GM10847 (cell line): ENCODE data around the gene MCFD2.

ENCODE experiments used
- POLR2A ChIP-seq: IDR thresholded peaks from 2 replicates; pipeline ENCODE4 v1.6.1; 2011; ENCODE audit not compliant: insufficient read length; ENCODE audit errors: extremely low read depth

Gene MCFD2

GRCh38 chr2:46872902-46873603, 42.6 kb downstream of the MCFD2 start:
- TF ChIP-seq POLR2A: no peak

GRCh38 chr2:46871976-46872381, 43.6 kb downstream of the MCFD2 start:
- no peak for TF ChIP-seq POLR2A

- no peak for TF ChIP-seq POLR2A
Measured at GRCh38 chr2:46870051-46870839, 45.4 kb downstream of the MCFD2 start.

GRCh38 chr2:46869621-46870020, 46.0 kb downstream of the MCFD2 start:
- no peak for TF ChIP-seq POLR2A

GRCh38 chr2:46866770-46867246, 48.8 kb downstream of the MCFD2 start:
- no peak for TF ChIP-seq POLR2A

GRCh38 chr2:46865181-46865970, 50.2 kb downstream of the MCFD2 start:
- no peak for TF ChIP-seq POLR2A

- TF ChIP-seq POLR2A: no peak
Measured at GRCh38 chr2:46863882-46864281, 51.7 kb downstream of the MCFD2 start.

GRCh38 chr2:46862514-46862913, 53.1 kb downstream of the MCFD2 start:
- no peak for TF ChIP-seq POLR2A

- no peak for TF ChIP-seq POLR2A
Measured at GRCh38 chr2:46861916-46862315, 53.7 kb downstream of the MCFD2 start.

GRCh38 chr2:46859482-46859881, 56.1 kb downstream of the MCFD2 start:
- TF ChIP-seq POLR2A: no peak

- no peak for TF ChIP-seq POLR2A
Measured at GRCh38 chr2:46858702-46859090, 56.9 kb downstream of the MCFD2 start.

GRCh38 chr2:46857871-46858701, 57.5 kb downstream of the MCFD2 start:
- no peak for TF ChIP-seq POLR2A

GRCh38 chr2:46856336-46856735, 59.3 kb downstream of the MCFD2 start:
- TF ChIP-seq POLR2A: no peak

- no peak for TF ChIP-seq POLR2A
Measured at GRCh38 chr2:46855805-46856204, 59.8 kb downstream of the MCFD2 start.

- TF ChIP-seq POLR2A: no peak
Measured at GRCh38 chr2:46854260-46854659, 61.3 kb downstream of the MCFD2 start.

GRCh38 chr2:46852598-46852997, 63.0 kb downstream of the MCFD2 start:
- no peak for TF ChIP-seq POLR2A
